COLO668 (cell line): Measurements from ENCODE around the gene CPLX1.

Experiments used
- DNase-seq: peaks from one replicate; lab custom pipeline; 2025; ENCODE audit not compliant: unreplicated experiment; lab: John Stamatoyannopoulos, UW

CPLX1 gene

DNA sequence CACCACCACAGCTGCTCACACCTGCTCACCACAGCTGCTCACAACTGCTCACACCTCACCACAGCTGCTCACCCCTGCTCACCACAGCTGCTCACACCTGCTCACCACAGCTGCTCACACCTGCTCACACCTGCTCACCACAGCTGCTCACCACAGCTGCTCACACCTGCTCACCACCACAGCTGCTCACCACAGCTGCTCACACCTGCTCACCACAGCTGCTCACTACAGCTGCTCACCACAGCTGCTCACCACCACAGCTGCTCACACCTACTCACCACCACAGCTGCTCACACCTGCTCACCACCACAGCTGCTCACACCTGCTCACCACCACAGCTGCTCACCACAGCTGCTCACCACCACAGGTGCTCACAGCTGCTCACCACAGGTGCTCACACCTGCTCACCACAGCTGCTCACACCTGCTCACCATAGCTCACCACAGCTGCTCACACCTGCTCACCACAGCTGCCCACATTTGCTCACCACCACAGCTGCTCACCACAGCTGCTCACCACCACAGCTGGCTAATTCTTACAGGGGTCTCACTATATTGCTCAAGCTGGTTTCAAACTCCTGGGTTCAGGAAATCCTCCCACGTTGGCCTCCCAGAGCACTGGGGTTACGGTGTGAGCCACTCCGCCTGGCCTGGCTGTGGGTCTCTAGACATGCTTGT lies 30.4 kb upstream of the CPLX1 start:
- peak; percentile 45 for DNase-seq

DNA sequence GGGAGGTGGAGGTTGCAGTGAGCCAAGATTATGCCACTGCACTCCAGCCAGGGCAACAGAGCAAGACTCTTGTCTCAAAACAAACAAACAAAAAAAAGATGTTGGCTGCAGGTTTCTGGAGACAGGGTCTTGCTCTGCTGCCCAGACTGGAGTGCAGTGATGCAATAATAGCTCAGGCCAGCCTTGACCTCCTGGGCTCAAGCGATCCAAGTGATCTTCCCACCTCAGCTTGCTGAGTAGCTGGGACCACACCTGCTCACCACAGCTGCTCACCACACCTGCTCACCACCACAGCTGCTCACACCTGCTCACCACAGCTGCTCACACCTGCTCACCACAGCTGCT lies 29.9 kb upstream of the CPLX1 start:
- DNase-seq: no peak

DNA sequence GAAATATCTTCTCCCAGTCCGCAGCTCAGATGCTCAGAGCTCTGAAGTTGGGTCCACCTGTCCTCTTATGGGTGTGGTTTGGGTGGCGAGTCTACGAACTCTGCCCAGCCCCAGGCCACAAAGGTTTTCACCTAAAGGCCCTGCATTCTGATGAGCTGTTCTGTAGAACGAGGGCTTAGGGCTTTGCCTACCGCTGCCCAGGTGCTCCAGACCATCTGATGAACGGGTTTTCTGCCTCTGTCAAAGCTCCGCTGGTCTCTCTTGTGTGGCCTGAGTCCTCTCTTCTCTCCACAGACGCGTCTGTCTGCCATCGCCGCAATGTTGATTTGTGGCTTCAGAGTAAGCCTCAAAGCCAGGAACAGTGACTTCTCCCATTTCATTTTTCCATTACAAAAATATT lies 28.4 kb upstream of the CPLX1 start:
- no peak for DNase-seq

DNA sequence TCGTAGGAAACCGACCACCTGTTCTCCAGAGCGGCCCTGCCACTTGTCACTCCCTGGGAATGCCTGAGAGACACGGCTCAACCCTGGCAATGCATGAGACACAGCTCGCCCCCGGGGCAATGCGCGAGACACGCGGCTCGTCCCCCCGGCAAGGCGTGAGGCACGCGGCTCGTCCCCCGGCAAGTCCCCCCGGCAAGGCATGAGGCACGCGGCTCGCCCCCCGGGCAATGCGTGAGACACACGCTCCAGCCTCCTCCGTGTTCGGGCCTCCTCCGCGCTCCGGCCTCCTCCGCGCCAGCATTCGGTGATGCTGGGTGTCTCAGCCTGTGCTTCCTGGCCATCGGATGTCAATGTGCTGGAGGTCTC lies 27.5 kb upstream of the CPLX1 start:
- no peak for DNase-seq

DNA sequence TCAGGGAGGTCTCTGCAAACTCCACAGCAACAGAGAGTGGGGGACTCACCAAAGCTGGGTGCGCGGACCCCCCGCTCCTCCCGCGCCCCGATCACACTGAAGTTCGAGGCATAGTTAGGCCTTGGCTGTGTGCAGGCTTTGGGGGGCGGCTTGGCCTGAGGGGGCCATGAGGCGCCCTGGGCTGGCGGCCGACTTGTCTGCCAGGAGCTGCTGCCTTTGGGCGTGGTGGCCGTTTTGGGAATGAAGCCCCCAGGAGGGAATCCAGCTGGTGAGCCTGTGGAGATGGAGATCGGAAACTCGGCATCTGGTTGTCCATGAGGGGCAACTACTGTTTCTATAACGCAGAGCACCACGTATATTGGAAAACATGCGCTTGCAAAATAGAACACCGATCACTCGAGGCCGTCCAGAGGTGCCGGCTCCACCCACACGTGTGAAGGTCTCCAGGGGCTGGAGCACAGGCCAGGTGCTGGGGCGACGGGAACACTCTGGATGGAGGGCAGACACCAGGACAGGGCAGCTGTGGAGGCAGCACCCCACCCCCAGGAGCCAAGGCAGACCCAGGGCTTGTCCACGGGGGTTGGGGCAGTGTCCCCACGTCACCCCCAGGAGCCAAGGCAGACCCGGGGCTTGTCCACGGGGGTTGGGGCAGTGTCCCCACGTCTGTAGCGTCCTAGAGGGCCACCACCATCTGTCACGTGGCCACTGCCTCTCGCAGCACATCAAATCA lies 25.9 kb upstream of the CPLX1 start:
- no peak for DNase-seq

DNA sequence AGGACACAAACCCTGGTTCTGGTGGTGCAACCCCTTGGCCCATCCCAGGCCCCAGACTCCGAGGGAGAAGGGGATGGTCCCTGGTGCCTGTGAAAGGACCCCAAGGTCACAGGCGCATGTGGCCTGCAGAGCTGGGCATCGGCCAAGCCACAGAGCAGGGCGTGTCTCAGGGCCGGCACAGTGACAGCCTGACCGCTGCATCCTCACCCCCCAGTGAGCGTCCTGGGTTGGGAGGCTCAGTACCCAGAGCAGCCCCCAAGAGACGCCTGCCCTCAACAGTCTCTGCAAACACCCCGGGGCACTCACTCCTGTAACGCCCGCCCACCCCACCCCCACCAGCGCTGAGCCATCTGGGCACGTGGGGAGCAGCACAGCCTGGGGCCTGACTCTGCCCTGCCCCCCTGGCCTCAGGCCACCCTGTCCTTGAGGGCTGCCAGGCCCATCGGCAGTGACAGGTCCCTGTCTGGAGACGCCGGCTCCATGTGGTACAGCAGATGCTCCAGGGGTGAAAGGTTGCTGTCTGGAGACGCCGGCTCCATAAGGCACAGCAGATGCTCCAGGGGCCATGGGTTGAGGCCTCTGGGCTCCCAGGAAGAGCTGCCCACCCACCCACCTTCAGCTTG lies 24.5 kb upstream of the CPLX1 start:
- no peak for DNase-seq

DNA sequence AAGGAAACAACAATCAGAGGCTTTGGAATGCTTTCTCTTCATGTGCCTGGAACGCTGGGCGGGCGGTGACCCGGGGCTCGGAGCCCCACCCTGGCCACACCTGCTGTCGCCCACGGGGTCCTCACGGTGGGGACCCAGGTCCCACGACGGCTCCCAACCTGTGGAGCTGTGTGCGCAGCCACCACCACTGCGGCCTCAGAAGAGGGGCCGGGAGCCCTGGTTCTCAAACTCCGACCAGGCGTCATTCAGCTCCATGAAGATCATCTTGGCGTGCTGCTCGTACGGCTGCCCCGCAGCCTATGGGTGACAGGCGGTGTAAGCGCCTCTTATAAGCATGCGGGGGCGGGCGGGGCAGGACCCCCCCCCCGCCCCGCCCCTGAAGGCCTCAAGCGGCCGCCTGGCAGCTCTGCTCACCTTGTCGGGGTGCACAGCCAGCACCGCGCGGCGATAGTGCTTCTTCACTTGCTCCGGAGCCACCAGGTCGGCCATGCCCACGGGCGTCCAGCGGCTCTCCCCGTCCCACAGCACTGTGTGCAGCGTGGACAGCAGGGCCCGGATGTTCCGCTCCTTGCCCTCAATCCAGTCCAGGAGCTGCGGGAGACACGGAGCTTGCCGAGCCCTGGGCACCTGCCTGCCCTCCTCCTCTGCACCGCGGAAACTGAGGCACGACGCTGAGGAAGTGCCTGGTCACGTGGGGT lies 23.7 kb upstream of the CPLX1 start:
- no peak for DNase-seq

DNA sequence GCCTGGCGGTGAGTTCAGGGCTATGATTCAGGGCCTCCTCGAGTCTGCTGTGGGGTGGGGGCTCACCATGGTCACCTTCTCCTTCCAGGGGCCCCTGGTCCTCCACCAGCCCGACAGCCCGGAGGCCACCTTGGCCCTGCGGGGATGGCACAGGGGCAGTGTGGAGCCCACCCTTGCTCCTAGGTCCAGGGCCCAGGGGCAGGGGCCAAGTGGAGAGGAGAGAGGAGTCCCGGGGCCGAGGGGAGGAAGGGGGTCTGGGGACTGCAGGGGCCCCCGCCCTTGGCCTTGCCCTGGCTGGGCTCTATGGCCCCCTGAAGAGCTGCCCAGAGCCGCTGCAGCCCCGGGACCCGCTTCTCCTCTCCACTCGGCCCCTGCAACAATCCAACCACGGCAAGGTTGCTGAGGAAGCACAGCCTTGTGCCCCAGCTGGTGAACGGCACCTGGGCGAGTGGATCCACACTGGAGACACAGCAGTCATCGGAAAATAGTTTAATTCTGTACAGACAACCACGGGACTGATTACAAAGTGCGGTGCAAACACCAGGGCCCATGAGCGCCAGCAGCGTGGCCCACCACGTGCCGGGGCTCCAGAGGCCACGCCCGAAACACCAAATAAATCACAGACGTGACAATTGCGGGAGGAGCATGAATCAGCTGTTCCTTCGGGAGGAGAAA lies 23.0 kb upstream of the CPLX1 start:
- DNase-seq: no peak

DNA sequence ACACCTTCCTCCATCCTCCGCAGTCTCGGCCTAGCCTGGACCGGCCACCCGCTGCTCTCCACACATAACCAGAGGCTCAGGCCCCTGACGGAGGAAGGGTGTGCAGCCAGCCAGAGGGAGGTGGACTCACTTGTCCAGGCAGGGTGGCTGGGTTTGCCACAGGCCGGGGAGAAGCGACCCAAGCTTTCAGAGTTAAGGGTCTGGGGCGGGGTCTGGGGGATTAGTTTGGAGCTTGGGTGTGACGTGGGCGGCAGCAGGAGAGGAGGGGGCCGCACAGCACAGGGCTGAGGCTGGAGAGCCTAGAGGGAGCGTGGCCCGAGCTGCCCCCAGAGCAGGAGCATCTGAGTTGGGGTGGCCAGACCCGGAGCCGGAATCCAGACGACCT lies 22.4 kb upstream of the CPLX1 start:
- no peak for DNase-seq

DNA sequence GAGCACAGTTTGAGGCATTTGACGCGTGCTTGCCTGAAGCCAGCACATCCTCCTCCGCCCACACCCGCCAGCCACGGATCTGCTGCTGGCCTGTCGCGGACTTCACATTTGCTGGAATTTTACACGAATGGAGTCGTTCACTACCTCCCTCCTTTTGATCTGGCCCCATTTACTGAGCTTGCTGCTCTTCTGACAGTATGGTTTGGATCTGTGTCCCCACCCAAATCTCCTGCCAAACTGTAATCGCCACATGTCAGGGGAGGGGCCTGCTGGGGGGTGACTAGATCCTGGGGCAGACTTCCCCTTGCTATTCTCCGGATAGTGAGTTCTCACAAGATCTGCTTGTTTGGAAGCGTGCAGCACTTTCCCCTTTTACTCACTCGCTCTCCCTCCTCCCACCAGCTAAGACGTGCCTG lies 19.9 kb upstream of the CPLX1 start:
- no peak for DNase-seq

DNA sequence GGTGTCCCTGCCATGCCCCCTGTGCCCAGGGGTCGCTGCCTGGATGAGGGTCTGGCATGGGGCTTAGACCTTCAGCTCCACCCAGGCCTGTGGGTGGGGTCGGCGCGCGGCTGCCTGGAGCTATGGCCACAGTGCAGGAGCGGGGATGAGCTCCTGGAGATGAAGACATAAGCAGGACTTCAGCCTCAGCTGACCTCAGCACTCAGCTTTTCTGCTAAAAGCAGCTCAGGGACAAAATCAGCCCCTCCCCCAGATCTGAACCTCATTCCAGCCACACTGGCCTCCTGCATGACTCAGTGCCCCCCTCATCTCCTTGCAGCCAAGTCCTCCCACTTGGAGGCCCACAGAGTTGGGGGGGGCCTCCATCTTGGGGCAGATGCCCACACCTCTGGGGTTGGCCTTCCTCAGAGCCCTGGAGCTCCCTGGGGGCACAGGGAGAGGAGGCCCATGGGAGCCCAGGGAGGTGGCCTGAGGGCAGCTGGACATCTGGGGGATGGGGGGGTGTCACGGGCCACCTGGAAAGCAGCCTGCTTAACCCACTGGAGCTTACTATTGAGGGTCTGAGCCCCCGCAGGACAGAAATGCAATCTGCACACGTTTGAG lies 19.4 kb upstream of the CPLX1 start:
- DNase-seq: no peak

DNA sequence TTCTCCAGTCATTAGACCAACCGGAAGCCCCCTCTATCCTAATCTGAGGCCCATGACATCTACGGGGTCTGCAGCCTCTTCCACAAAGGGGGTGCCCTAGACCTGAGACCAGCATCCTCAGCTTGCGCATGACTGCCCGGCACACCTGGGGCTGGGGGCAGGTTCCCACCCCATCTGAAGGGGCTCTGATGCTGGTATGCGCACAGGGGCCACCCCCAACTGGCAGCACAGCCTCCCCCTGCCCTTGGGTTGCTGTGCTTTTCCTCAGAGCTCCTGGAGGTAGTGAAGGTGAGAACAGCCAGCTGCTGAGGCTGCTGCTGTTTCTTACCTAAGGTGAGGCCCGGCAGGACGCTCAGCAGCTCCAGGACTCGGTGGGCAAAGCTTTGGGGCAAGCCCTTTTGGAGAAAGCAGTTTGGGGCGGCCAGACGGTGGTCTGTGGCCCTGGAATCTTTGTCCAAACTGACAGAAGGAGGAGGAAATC lies 18.9 kb upstream of the CPLX1 start:
- DNase-seq: no peak

DNA sequence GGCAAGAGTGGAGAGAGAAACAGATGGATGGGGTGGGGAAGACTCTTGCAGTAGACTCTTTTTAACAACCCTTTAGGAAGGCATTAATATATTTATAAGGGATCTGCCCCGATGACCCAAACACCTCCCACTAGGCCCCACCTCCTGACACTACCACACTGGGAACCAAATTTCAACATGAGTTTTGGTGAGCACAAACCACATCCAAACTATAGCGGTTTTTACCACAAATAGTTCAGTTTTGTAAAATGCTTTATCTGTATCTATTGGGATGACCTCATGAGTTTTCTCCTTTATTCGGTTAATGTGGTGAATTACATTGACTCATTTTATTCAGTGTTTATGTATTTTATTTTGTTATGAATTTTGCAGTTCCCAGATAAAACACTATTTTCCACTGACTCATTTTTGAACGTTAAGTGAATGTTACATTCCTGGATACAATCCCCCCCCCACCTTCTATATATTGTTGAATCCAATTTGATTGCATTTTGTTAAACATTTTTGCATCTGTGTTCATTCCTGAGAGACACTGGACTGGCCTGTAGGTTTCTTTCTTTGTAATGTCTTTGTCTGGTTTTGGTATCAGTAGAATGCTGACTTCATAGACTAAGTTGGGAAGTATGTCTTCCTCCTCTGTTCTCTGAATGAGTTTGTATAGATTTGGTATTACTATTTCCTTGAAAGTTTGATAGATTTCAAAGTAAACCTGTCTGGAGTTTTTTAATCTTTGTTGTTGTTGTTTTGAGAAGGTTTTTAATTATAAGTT lies 13.9 kb upstream of the CPLX1 start:
- no peak for DNase-seq

DNA sequence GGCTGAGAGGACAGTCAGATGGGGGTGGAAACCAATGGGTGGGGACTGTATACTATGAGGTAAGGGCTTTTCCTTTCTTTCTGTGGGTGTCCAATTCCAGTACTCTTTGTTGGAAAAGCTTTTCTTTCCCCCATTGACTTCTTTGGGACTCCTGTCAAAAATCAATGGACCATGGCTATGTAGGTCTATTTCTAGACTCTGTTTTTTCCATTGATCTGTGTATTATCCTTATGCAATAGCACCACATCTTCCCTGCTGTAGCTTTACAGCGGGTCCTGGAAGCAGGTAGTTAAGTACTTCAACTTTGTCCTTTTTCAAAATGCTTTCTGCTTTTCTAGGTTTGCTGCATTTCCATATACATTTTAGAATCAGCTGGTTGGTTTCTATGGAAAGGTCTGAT lies 11.8 kb upstream of the CPLX1 start:
- DNase-seq: no peak

DNA sequence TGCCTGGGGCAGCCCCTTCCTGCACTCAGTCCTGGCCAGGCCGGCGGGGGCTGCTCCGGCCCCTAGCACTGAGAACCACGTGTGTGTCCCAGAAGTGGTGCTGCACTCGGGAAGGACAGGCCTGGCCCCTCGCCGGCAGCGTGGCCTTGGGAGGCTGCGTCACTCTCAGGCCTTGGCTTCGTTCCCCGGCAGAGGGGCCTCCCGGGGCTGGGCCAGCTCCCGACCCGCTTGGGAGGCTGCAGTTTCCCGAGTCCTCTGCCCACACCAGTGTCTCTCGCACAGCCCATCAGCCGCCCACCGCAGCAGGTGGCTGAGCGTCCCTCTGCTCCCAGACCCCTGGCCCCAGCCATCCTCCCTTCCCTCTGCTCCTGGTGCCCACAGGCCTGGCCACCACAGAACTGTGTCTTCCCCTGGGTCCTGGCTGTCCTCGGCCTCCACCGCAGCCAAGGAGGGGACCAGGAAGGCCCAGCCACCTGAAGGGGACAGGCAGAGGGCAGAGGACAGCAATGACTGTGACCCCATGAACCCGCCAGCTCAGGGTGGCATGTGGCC lies 10.9 kb upstream of the CPLX1 start:
- no peak for DNase-seq

DNA sequence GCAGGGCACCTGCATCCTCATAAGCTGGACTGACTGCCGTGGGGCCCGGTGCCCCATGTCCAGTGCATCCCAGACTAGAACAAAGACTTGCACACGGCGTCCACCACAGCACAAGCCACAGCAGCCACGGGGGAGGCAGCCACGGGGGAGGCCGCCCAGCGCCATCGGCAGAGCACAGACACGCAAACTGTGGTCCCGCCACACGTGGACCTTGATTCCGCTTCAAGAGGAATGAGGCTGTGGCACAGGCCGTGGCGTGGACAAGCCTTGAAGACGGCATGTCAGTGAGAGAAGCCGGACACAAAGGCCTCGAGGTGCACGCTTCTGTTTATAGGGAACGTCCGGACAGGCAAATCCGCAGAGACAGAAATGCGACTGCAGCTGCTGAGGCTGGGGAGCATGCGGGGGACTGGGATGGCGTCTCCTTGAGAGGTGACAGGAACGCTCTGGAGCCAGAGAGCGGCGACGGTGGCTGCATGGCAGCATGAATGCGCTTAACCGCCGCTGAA lies 10.1 kb upstream of the CPLX1 start:
- DNase-seq: no peak

DNA sequence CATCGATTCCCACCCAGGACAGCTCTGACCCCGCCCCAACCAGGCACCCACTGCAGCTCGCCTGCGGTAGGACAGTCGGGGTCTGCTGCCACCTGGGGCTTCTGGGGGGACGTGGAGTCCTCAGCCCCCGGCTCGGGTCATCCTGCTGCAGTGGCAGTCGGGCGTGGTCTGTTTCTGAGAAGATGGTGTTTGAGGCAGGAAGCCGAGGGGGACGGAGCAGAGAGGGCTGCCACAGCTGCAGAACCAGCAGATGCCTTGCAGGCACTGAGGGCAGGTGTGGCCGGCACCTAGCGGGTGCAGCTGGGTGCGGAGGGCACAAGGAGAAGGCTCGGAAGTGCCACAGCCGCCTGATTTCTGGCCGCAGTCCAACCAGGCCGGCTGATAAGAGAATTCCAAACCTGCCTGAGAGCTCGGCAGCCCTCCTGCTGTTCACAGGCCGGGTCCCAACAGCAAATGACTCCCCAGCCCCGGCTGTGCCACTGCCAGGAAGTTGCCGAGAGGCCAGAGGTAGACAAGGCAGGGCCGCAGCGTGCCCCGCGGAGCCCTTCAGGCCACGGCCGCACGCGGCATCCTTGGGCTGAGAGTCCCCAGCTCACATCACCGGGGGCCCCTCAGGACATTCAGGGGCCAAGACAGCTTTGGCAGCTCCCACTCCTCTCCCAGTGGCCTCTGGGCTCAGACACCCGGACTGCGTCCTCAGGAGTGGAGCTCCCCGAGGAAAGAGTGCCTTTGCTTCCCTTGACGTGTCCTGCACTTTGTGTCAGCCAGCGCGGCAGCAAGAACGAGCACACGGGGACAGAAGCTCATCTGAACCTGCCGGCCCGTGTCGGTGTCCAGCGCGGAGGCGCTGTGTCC lies 9.4 kb upstream of the CPLX1 start:
- peak; percentile 94 for DNase-seq

DNA sequence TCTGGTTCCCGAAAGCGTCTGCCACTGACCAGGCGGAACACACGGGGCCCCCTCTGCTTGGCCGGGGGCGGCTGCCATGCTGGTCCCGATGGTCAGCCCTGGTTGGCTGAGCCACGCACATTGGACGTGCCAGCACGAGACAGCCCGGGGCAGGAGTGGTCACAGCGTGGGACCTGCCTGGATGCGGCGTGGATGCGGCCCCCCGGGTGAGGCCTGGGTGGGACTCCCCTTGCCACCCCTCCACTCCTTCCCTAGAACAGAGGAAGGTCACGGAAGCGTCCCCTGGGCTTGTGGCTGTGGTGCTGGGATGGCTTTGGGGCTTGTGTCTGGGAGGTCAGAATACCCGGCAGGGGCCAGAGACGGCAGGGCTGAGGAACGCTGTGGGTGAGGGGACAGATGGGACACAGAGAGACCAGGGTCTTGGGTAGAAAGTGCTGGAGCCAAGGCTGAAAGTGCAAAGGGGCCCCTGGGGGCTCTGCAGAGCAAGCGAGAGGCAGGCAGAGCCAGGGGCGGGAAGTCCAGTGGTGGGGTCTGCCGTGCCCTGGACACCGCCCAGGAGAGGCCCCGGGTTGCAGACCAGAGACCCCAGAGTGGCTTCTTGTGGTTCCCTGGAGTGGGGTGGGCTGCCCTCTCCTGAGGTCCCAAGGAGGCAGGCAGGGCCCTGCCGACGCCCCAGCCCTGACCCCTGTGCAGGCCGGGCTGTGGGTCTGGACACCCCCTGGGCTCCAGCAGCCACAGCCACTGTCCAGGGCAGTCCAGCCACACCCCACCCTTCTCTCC lies 8.6 kb upstream of the CPLX1 start:
- no peak for DNase-seq
